GM12878 (cell line): ENCODE results near the gene LSM12. TPM values are rescaled to one million over a fixed set of nuclear protein-coding genes. Genes with fewer than 3 reads are reported as not detected.

Source experiments
- ATAC-seq: fragments of 200-7000 bp; cut with Tn5 transposase; 3 replicates; pipeline ENCODE4 v1.9.1; 2020; ENCODE audit warnings: mild to moderate bottlenecking, moderate library complexity
- BruUV-seq: library from RNA; stranded (reverse); fragments of 400-500 nt; replicated peaks from 2 replicates; lab custom pipeline; 2021; lab: Mats Ljungman, UMichigan
- CTCF ChIA-PET: fragments of 300-600 bp; sonication (Branson Sonifier 250); formaldehyde crosslinking; extraction: SDS; loops from one replicate; lab custom pipeline; 2021; ENCODE audit warnings: inconsistent platforms; lab: Yijun Ruan, JAX
- POLR2A ChIA-PET: fragments of 350-600 bp; formaldehyde crosslinking; extraction: SDS; loops from one replicate; lab custom pipeline; 2021; ENCODE audit warnings: inconsistent platforms; lab: Charles Lee
- RAD21 ChIA-PET: fragments of 300-600 bp; sonication (Branson Sonifier 250); formaldehyde crosslinking; loops from one replicate; lab custom pipeline; 2023; ENCODE audit warnings: antibody characterized with exemption; ENCODE audit not compliant: unreplicated experiment; lab: Charles Lee
- SMC1A ChIA-PET: fragments of 300-600 bp; sonication (Branson Sonifier 250); formaldehyde crosslinking; loops from one replicate; lab custom pipeline; 2023; ENCODE audit not compliant: unreplicated experiment, uncharacterized antibody; lab: Charles Lee
- DNase-seq: peaks from one replicate; pipeline ENCODE4 v3.0.0-alpha.2; 2011; ENCODE audit warnings: low read depth, low spot score
- FAIRE-seq: peaks from 3 replicates; lab custom pipeline; 2011; peaks lifted over from hg19 to GRCh38; lab: Jason Lieb, UNC
- H2AFZ ChIP-seq: 2 replicates; pipeline ENCODE4 v1.6.0; 2011; ENCODE audit warnings: low read depth, low read length, control low read depth; ENCODE audit not compliant: control insufficient read depth
- H3K27ac ChIP-seq: 2 replicates; pipeline ENCODE4 v1.5.1; 2011; ENCODE audit warnings: control low read depth; ENCODE audit not compliant: control insufficient read depth, insufficient read depth
- H3K27me3 ChIP-seq, 2 experiments: replicated peaks in 1 of 2; 2 replicates each; pipeline versions ENCODE4 v1.6.0 to v1.6.1; 2011; ENCODE audit warnings: low read length in 1 of 2; ENCODE audit not compliant: control insufficient read depth in 2 of 2, insufficient read depth in 2 of 2
- H3K36me3 ChIP-seq, 2 experiments: 2 replicates each; pipeline ENCODE4 v1.5.1; 2011; ENCODE audit warnings: low read length in 1 of 2; ENCODE audit not compliant: control insufficient read depth in 2 of 2, insufficient read depth in 2 of 2
- H3K4me1 ChIP-seq: 2 replicates; pipeline ENCODE4 v1.6.1; 2011; ENCODE audit warnings: mild to moderate bottlenecking, low read length, moderate library complexity, mixed read lengths; ENCODE audit not compliant: control insufficient read depth, insufficient read depth
- H3K4me2 ChIP-seq: 2 replicates; pipeline ENCODE4 v1.6.0; 2011; ENCODE audit warnings: control low read depth; ENCODE audit not compliant: control insufficient read depth, insufficient read depth
- H3K4me3 ChIP-seq: fragments of 200-600 bp; sonication (generic); 2 replicates; pipeline ENCODE4 v1.5.1; 2016
- H3K79me2 ChIP-seq: 2 replicates; pipeline ENCODE4 v1.6.0; 2011; ENCODE audit warnings: low read length; ENCODE audit not compliant: control insufficient read depth, insufficient read depth
- H3K9ac ChIP-seq: 2 replicates; pipeline ENCODE4 v1.8.0; 2011; ENCODE audit warnings: low read length, control low read depth, mixed read lengths; ENCODE audit not compliant: control insufficient read depth, insufficient read depth
- H3K9me3 ChIP-seq: replicated peaks from 3 replicates; pipeline ENCODE4 v1.5.1; 2011; ENCODE audit warnings: mild to moderate bottlenecking, low read length; ENCODE audit not compliant: control insufficient read depth, insufficient read depth
- H4K20me1 ChIP-seq: 2 replicates; pipeline ENCODE4 v1.6.0; 2011; ENCODE audit not compliant: control insufficient read depth, insufficient read depth
- GATAD2B ChIP-seq: fragments of 450-650 bp; conservative IDR thresholded peaks from 2 replicates; pipeline ENCODE4 v1.6.1; 2017; ENCODE audit warnings: low read depth, mild to moderate bottlenecking, moderate library complexity
- IKZF1 ChIP-seq: fragments of 450-650 bp; conservative IDR thresholded peaks from 2 replicates; pipeline ENCODE4 v1.6.1; 2017; ENCODE audit warnings: antibody characterized with exemption, mild to moderate bottlenecking
- POLR2A ChIP-seq: IDR thresholded peaks from 2 replicates; pipeline ENCODE4 v1.6.1; 2011; ENCODE audit warnings: low read depth, mild to moderate bottlenecking, low read length
- SMARCA5 ChIP-seq: fragments of 450-650 bp; IDR thresholded peaks from 2 replicates; pipeline ENCODE4 v1.6.1; 2017; ENCODE audit warnings: mild to moderate bottlenecking
- SPI1 ChIP-seq: IDR thresholded peaks from 2 replicates; pipeline ENCODE4 v1.6.1; 2011; ENCODE audit warnings: low read depth, mild to moderate bottlenecking, low read length, moderate library complexity, borderline replicate concordance; ENCODE audit not compliant: insufficient read depth
- WGBS: methylation state at CpG from one replicate; pipeline ENCODE4 v1.1.6; 2016; ENCODE audit warnings: low lambda C conversion rate; ENCODE audit not compliant: insufficient replicate concordance, insufficient coverage; ENCODE audit errors: missing lambda C conversion rate; 5-methylcytosine and 5-hydroxymethylcytosine counted together
- in situ Hi-C: fragments of 300-500 bp; cut with MboI; formaldehyde crosslinking; loops from 9 replicates; pipeline ENCODE4 v1.14.3; 2018; ENCODE audit warnings: mixed read lengths
- intact Hi-C: fragments of 100-400 bp; cut with micrococcal nuclease; formaldehyde crosslinking; loops from one replicate; pipeline ENCODE4 v1.14.2; 2022; ENCODE audit not compliant: unreplicated experiment
- polyA plus RNA-seq, 11 experiments: library from polyadenylated mRNA; depleted of rRNA in 4 of 11; unstranded in 6 of 11; stranded (reverse) in 5 of 11; fragments of >200 nt; fragmentation: Nextera tagmentation in 4 of 11; fragmentation: Illumina TruSeq in 1 of 11; extraction: Ambion mirVana in 4 of 11; extraction: Trizol in 1 of 11; gene quantifications; 1 replicate in 1 of 11; 2 replicates in 10 of 11; pipeline versions ENCODE4 v1.2.1 to v1.2.3, GENCODE V29; 2011 to 2016; ENCODE audit warnings: inconsistent platforms in 2 of 11, missing spikeins in 2 of 11, low read depth in 1 of 11
- total RNA-seq, 4 experiments: library from RNA; depleted of rRNA in 3 of 4; stranded (reverse); fragments of >200 nt in 3 of 4; fragmentation: Illumina TruSeq in 1 of 4; extraction: Trizol in 1 of 4; gene quantifications; 2 replicates each; pipeline versions ENCODE4 v1.2.1 to v1.2.3, GENCODE V29; 2013 to 2021

The LSM12 gene
- total and polyA plus RNA-seq, 10 of the 15 experiments (the other 5 are each of a cell fraction or from before 2014, with no cell fraction given): 51.1 to 206 (median 70.8) TPM

- ChIA-PET CTCF (interaction anchor here (0.7 to 4.1 kb wide), 12 partner anchors 34 to 160 kb away, joined by 3 to 13 read pairs (median 4); no protein-coding TSS in a partner anchor), SMC1A (interaction anchor here (1.0 kb wide), 1 partner anchor 125 kb away, joined by 3 read pairs; no protein-coding TSS in a partner anchor)
Observed at GRCh38 chr17:44007346-44008204, 58.9 kb downstream of the LSM12 start.

More at GRCh38 chr17:44007346-44008204, 58.9 kb downstream of the LSM12 start:
- Histone ChIP-seq H4K20me1 (no peaks in the 10 kb centered on the region; the same call in 1 of the 2 replicates), H3K9ac (peak overlapping the region; percentile 24), H3K27me3 (peaks cover 10% of the 10 kb centered on the region in 2 experiments), H3K27ac (no peak overlapping the region), H2AFZ (peak overlapping the region; percentile 93)
- no peak for DNase-seq
- ATAC-seq: peak; percentile 6
- no peak for FAIRE-seq
- RAD21 ChIA-PET: interaction anchor here (1.0 to 1.6 kb wide), 3 partner anchors 34 to 108 kb away, joined by 3 to 4 read pairs (median 3); no protein-coding TSS in a partner anchor
- TF ChIP-seq SPI1 (0 out of 2 replicates have a peak, but pooled peaks have one; percentile 2), SMARCA5 (no peak), POLR2A (0 out of 2 replicates have a peak, but pooled peaks have one; percentile 5), IKZF1 (0 out of 2 replicates have a peak, but pooled peaks have one; percentile 26), GATAD2B (0 out of 2 replicates have a peak, but pooled peaks have one; percentile 43)
- TF ChIP-seq, all 136 proteins: peak for 4
- intact Hi-C loops: no loop called here
- Histone ChIP-seq H3K36me3 (no peaks in the 10 kb centered on the region), H3K4me1 (peaks cover 16% of the 10 kb centered on the region), H3K79me2 (no peaks in the 10 kb centered on the region), H3K4me2 (peak overlapping the region; percentile 96), H3K9me3 (no peaks in the 10 kb centered on the region), H3K4me3 (peak overlapping the region; percentile 91)
- no TSS peak for BruUV-seq
- POLR2A ChIA-PET: interaction anchor here (0.6 kb wide), 2 partner anchors 62 to 135 kb away, joined by 3 read pairs; no protein-coding TSS in a partner anchor
- 15% methylated on average over 33 of the region's 37 CpGs for WGBS
- in situ Hi-C loops: loop anchor here (25.0 kb wide), 1 partner anchor 795 kb away; the partner anchor contains the start of gene TMEM106A
